ENCODE data around the gene SCAMP2.

The SCAMP2 gene

DNA sequence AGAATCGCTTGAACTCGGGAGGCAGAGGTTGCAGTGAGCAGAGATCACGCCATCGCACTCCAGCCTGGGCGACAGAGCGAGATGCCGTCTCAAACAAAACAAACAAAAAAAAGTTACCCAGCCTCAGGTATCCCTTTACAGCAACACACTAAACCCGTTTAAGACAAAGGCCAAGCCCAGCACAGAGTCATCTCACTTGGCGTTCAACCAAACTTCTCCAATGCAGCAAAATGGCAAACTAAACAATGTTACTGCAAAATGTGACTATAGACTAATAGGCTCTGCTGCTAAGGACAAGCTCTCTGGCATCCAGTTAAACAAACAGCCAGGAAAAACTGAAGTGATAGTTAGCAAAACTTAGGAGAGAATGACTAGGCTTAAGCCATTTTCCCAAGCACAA, 39.9 kb upstream of the SCAMP2 start:
- TF ChIP-seq, protein P1, sequence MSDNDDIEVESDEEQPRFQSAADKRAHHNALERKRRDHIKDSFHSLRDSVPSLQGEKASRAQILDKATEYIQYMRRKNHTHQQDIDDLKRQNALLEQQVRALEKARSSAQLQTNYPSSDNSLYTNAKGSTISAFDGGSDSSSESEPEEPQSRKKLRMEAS (IDR thresholded peaks at IDR 0.05): no peak
- TF ChIP-seq TEAD4 (IDR thresholded peaks at IDR 0.05) (no peak), FOXM1 (IDR thresholded peaks at IDR 0.05; ENCODE audit: borderline replicate concordance, low read depth) (no peak), CREB1 (IDR thresholded peaks at IDR 0.05; ENCODE audit: low read depth) (no peak)

DNA sequence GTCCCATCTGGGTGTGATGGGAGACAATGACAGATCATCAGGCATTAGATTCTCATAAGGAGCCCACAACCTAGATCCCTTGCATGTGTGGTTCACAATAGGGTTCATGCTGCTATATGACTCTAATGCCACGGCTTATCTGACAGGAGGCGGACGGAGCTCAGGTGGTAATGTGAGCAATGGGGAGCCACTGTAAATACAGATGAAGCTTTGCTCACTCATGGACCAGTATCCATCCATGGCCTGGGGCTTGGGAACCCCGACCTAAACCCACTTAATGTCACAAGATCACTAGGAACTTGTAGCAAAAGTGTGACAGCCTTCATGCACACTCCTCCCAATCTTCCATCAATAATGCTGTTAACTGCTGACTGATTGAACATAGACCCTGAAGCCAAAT, 35.5 kb upstream of the SCAMP2 start:
- TF ChIP-seq TCF12 (IDR thresholded peaks at IDR 0.05; ENCODE audit: low read depth): no peak
- TF ChIP-seq YY1 (IDR thresholded peaks at IDR 0.05; ENCODE audit: low read depth): no peak
- TF ChIP-seq TEAD4 (IDR thresholded peaks at IDR 0.05): no peak

DNA sequence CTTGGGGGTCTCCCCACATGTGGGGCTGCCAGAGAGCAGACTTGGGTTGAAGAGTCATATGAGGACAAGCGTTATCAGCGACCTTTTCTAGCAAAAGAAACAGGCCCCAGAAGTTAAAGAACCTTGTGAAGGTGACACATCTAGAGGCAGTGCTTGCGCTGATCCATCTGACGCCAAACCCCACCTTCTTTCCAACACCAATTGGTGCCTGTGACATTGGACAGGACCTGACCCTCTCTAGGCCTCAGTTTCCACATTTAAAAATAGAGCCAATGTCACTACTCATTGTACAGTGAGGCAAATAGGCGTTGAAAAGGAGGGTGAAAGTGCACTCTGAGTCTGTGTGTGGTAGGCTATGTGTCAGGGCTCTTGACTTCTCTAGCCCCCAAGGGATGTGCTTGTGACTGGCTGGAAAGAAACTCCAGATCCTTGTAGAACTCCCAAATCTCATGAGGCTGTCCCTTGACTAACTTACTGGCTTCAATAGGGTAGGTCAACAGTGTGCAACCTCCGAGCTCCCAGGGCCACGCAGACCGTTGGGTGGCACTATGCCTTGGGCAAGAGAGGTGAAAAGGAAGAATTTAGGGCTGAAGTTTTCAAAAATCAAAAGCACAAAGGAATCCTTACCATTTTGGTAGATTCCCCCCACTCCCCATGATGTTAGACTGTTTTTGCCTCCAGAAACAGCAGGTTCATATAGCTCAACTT, 34.2 kb upstream of the SCAMP2 start:
- no peak for TF ChIP-seq NFIC (IDR thresholded peaks at IDR 0.05)
- no peak for TF ChIP-seq RAD21 (IDR thresholded peaks at IDR 0.05; ENCODE audit: low read depth)
- TF ChIP-seq TEAD4 (IDR thresholded peaks at IDR 0.05): no peak
- TF ChIP-seq, protein P1 (IDR thresholded peaks at IDR 0.05): no peak
- TF ChIP-seq TCF12 (IDR thresholded peaks at IDR 0.05; ENCODE audit: low read depth): no peak
- TF ChIP-seq TAF1 (IDR thresholded peaks at IDR 0.05; ENCODE audit: low read depth): no peak

DNA sequence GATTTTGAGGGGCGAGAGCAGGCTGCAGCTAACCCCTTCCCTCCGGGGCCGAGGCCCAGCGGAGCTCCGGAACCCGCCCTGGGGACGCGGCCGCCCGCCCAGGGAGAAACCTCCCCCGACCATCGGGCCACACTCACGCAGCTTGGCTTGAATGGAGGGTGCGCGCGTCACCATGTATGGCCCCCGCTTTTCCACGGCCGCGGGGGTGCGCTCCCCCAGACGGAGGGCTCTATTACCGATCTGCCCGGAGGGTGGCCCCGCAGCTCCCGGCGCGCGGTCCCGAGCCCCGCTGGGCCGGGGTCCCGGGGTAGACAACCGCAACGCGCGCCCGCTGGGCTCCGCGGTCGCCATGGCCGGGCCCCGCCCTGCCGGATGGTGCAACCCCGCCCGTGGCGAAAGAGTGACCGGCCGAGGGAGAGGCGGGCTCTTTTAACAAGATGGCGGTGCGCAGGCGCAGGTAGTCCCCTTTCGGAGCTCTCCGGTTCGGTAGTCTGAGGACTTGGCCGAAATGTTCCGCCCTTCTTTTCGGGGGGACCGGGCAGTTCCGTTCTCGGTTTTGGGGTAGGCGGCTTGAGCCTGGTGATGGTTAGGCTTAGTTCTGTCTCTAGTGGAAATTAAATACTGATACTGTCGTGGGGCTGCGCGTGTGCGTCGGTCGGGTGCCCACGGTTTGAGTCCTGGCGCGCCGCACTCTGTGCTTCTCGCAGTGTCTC, 33.4 kb upstream of the SCAMP2 start, which contains the start of gene FAM219B:
FAM219B (minus strand) TSS at position 402 of the 713 bp plus-strand sequence; CDS start at position 351, 51 bp downstream.
- TF ChIP-seq NFIC (IDR thresholded peaks at IDR 0.05) (no peak), CREB1 (IDR thresholded peaks at IDR 0.05; ENCODE audit: low read depth) (no peak), EP300 (IDR thresholded peaks at IDR 0.05; ENCODE audit: borderline replicate concordance) (no peak), ZBTB7A (IDR thresholded peaks at IDR 0.05; ENCODE audit: low read depth) (no peak), EGR1 (IDR thresholded peaks at IDR 0.05) (no peak), RAD21 (IDR thresholded peaks at IDR 0.05; ENCODE audit: low read depth) (no peak), YY1 (IDR thresholded peaks at IDR 0.05; ENCODE audit: low read depth) (peak; percentile 92), TAF1 (IDR thresholded peaks at IDR 0.05; ENCODE audit: low read depth) (peak; percentile 94), TEAD4 (IDR thresholded peaks at IDR 0.05) (no peak), CEBPB (IDR thresholded peaks at IDR 0.05) (peak; percentile 67; the same call in 1 of the 2 replicates), FOXM1 (IDR thresholded peaks at IDR 0.05; ENCODE audit: borderline replicate concordance, low read depth) (no peak), TCF12 (IDR thresholded peaks at IDR 0.05; ENCODE audit: low read depth) (no peak)
- TF ChIP-seq, protein P2, sequence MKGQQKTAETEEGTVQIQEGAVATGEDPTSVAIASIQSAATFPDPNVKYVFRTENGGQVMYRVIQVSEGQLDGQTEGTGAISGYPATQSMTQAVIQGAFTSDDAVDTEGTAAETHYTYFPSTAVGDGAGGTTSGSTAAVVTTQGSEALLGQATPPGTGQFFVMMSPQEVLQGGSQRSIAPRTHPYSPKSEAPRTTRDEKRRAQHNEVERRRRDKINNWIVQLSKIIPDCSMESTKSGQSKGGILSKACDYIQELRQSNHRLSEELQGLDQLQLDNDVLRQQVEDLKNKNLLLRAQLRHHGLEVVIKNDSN (IDR thresholded peaks at IDR 0.05): no peak
- TF ChIP-seq, protein P1 (IDR thresholded peaks at IDR 0.05): peak; percentile 11; the same call in 1 of the 2 replicates
- TF ChIP-seq, protein P3, sequence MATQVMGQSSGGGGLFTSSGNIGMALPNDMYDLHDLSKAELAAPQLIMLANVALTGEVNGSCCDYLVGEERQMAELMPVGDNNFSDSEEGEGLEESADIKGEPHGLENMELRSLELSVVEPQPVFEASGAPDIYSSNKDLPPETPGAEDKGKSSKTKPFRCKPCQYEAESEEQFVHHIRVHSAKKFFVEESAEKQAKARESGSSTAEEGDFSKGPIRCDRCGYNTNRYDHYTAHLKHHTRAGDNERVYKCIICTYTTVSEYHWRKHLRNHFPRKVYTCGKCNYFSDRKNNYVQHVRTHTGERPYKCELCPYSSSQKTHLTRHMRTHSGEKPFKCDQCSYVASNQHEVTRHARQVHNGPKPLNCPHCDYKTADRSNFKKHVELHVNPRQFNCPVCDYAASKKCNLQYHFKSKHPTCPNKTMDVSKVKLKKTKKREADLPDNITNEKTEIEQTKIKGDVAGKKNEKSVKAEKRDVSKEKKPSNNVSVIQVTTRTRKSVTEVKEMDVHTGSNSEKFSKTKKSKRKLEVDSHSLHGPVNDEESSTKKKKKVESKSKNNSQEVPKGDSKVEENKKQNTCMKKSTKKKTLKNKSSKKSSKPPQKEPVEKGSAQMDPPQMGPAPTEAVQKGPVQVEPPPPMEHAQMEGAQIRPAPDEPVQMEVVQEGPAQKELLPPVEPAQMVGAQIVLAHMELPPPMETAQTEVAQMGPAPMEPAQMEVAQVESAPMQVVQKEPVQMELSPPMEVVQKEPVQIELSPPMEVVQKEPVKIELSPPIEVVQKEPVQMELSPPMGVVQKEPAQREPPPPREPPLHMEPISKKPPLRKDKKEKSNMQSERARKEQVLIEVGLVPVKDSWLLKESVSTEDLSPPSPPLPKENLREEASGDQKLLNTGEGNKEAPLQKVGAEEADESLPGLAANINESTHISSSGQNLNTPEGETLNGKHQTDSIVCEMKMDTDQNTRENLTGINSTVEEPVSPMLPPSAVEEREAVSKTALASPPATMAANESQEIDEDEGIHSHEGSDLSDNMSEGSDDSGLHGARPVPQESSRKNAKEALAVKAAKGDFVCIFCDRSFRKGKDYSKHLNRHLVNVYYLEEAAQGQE (IDR thresholded peaks at IDR 0.05; ENCODE audit: low read depth): 0 out of 2 replicates have a peak, but pooled peaks have one; percentile 5

DNA sequence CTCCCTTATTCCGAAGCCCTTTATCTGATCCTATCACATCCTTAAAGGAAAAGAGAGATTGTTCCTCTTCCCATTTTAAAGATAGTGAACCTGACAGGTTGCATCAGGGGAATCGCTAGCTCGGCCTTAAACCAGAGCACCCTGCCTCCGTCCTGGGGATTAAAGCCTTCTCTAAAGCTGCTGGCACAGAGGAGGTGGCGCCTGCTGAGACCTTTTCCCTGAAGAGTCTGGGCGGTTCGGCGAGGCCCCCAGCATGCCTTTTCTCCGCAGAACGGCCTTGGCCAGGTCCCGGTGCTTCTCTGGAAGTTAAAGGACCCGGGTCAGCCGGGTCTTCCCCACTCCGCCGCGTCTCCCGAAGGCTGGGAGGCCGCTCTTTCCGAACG, 32.9 kb upstream of the SCAMP2 start:
- TF ChIP-seq, protein P3 (IDR thresholded peaks at IDR 0.05; ENCODE audit: low read depth): no peak
- TF ChIP-seq, protein P1 (IDR thresholded peaks at IDR 0.05): no peak
- no peak for TF ChIP-seq EP300 (IDR thresholded peaks at IDR 0.05; ENCODE audit: borderline replicate concordance)
- no peak for TF ChIP-seq TAF1 (IDR thresholded peaks at IDR 0.05; ENCODE audit: low read depth)
- no peak; the same call in 1 of the 2 replicates for TF ChIP-seq TCF12 (IDR thresholded peaks at IDR 0.05; ENCODE audit: low read depth)
- TF ChIP-seq CREB1 (IDR thresholded peaks at IDR 0.05; ENCODE audit: low read depth): no peak
- TF ChIP-seq EGR1 (IDR thresholded peaks at IDR 0.05): no peak
- TF ChIP-seq ZBTB7A (IDR thresholded peaks at IDR 0.05; ENCODE audit: low read depth): no peak
- TF ChIP-seq FOXM1 (IDR thresholded peaks at IDR 0.05; ENCODE audit: borderline replicate concordance, low read depth): no peak
- TF ChIP-seq TEAD4 (IDR thresholded peaks at IDR 0.05): no peak
- no peak for TF ChIP-seq RAD21 (IDR thresholded peaks at IDR 0.05; ENCODE audit: low read depth)
- TF ChIP-seq CEBPB (IDR thresholded peaks at IDR 0.05): no peak
- TF ChIP-seq, protein P2 (IDR thresholded peaks at IDR 0.05): no peak
- no peak for TF ChIP-seq YY1 (IDR thresholded peaks at IDR 0.05; ENCODE audit: low read depth)
- TF ChIP-seq NFIC (IDR thresholded peaks at IDR 0.05): no peak

All from Ishikawa (cell line).